Measurements from ENCODE around the gene COG7.

DNA sequence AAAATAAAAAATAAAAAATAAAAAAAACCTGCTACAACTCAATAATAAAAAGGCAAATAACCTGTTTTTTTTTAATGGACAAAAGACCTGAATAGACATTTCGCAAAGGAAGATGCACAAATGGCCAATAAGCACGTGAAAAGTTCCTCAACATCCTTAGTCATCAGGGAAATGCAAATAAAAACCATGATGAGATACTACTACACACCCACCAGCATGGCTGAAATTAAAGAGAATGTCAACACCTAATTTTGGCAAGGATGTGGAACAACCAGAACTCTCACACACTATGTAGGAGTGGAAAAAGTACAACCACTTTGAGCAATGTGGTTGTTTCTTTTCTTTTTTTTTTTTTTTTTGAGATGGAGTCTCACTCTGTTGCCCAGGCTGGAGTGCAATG, 24.6 kb downstream of the COG7 start:
- TF ChIP-seq, protein P1, sequence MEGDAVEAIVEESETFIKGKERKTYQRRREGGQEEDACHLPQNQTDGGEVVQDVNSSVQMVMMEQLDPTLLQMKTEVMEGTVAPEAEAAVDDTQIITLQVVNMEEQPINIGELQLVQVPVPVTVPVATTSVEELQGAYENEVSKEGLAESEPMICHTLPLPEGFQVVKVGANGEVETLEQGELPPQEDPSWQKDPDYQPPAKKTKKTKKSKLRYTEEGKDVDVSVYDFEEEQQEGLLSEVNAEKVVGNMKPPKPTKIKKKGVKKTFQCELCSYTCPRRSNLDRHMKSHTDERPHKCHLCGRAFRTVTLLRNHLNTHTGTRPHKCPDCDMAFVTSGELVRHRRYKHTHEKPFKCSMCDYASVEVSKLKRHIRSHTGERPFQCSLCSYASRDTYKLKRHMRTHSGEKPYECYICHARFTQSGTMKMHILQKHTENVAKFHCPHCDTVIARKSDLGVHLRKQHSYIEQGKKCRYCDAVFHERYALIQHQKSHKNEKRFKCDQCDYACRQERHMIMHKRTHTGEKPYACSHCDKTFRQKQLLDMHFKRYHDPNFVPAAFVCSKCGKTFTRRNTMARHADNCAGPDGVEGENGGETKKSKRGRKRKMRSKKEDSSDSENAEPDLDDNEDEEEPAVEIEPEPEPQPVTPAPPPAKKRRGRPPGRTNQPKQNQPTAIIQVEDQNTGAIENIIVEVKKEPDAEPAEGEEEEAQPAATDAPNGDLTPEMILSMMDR (IDR thresholded peaks at IDR 0.05): no peak
- TF ChIP-seq POLR2A (IDR thresholded peaks at IDR 0.05): no peak
